GM23338 (cell line): ENCODE measurements around the gene NPIPA3.
"Not testable (repeated sequence)": the region's sequence is repeated elsewhere in the genome, so short reads cannot be mapped to it uniquely, and the experiment has no call there.

ENCODE experiments used
- CTCF ChIP-seq, 2 experiments: fragments of 200-600 bp in 1 of 2; sonication (generic) in 1 of 2; conservative IDR thresholded peaks; 2 replicates each; pipeline versions ENCODE4 v1.5.1 to v1.6.1; 2016 to 2017; ENCODE audit warnings: antibody characterized with exemption in 2 of 2, low read depth in 2 of 2, mild to moderate bottlenecking in 2 of 2, moderate library complexity in 1 of 2
- EZH2 ChIP-seq: fragments of 200-600 bp; sonication (generic); IDR thresholded peaks from one replicate; pipeline ENCODE4 v1.8.0; 2017; ENCODE audit warnings: antibody characterized with exemption, mild to moderate bottlenecking, low read depth; ENCODE audit not compliant: unreplicated experiment
- EZH2phosphoT487 ChIP-seq: fragments of 200-600 bp; sonication (generic); IDR thresholded peaks from one replicate; pipeline ENCODE4 v1.8.1; 2018; ENCODE audit warnings: antibody characterized with exemption; ENCODE audit not compliant: unreplicated experiment
- JUNB ChIP-seq: IDR thresholded peaks from one replicate; pipeline ENCODE4 v1.6.1; 2016; ENCODE audit warnings: antibody characterized with exemption; ENCODE audit not compliant: unreplicated experiment
- POLR2AphosphoS5 ChIP-seq: IDR thresholded peaks from 2 replicates; pipeline ENCODE4 v1.6.1; 2016; ENCODE audit warnings: antibody characterized with exemption, low read depth
- STAT1 ChIP-seq: IDR thresholded peaks from one replicate; pipeline ENCODE4 v1.6.1; 2016; ENCODE audit warnings: antibody characterized with exemption; ENCODE audit not compliant: unreplicated experiment

- not testable (repeated sequence) for TF ChIP-seq CTCF (conservative IDR thresholded peaks at IDR 0.05; ENCODE audit: low read depth in 2 of 2); EZH2; JUNB; STAT1; POLR2AphosphoS5; EZH2phosphoT487
Observed at GRCh38 chr16:14775624-14776023, 72.4 kb downstream of the NPIPA3 start.
